WTC11 (cell line): ENCODE results near the gene RASGRF1. TPM values are rescaled to one million over a fixed set of nuclear protein-coding genes. Genes with fewer than 3 reads are reported as not detected.

Source experiments
- ATAC-seq: fragments of 200-7000 bp; cut with Tn5 transposase; 2 replicates; pipeline ENCODE4 v1.10.0; 2021; ENCODE audit warnings: mild to moderate bottlenecking, moderate library complexity
- CTCF ChIA-PET: fragments of 300-600 bp; sonication (Branson Sonifier 250); formaldehyde crosslinking; loops from one replicate; lab custom pipeline; 2021; ENCODE audit warnings: antibody characterized with exemption; lab: Charles Lee
- POLR2A ChIA-PET: fragments of 350-600 bp; sonication (Branson Sonifier 250); formaldehyde crosslinking; loops from one replicate; lab custom pipeline; 2021; ENCODE audit warnings: antibody characterized with exemption; lab: Charles Lee
- DNase-seq: peaks from one replicate; pipeline ENCODE4 v3.0.0; 2021; ENCODE audit warnings: low spot score
- H3K27ac Mint-ChIP-seq: 2 replicates; pipeline ENCODE4 v1.8.0; 2021; ENCODE audit warnings: mixed read lengths
- H3K27me3 Mint-ChIP-seq: 2 replicates; pipeline ENCODE4 v1.8.0; 2021; ENCODE audit warnings: low read depth, mild to moderate bottlenecking, moderate library complexity, mixed read lengths
- H3K36me3 Mint-ChIP-seq: 2 replicates; pipeline ENCODE4 v1.8.0; 2021; ENCODE audit warnings: mixed read lengths
- H3K4me1 Mint-ChIP-seq: 2 replicates; pipeline ENCODE4 v1.8.0; 2022; ENCODE audit warnings: mixed read lengths
- H3K4me3 Mint-ChIP-seq: 2 replicates; pipeline ENCODE4 v1.8.0; 2021; ENCODE audit warnings: mild to moderate bottlenecking, moderate library complexity, mixed read lengths
- H3K9me3 Mint-ChIP-seq: 2 replicates; pipeline ENCODE4 v1.8.0; 2021; ENCODE audit warnings: mixed read lengths
- E2F4 ChIP-seq: sonication (generic); formaldehyde crosslinking; IDR thresholded peaks from 2 replicates; pipeline ENCODE4 v1.8.1; 2022; ENCODE audit warnings: low read depth, mild to moderate bottlenecking, moderate library complexity, missing genetic modification reagents, borderline replicate concordance
- E2F5 ChIP-seq: sonication (generic); formaldehyde crosslinking; IDR thresholded peaks from 2 replicates; pipeline ENCODE4 v1.8.1; 2022; ENCODE audit warnings: mild to moderate bottlenecking, moderate library complexity, missing genetic modification reagents
- ERG ChIP-seq: fragments of 250-450 bp; sonication (Bioruptor Pico); IDR thresholded peaks from 2 replicates; pipeline ENCODE4 v1.8.0; 2021; ENCODE audit warnings: mild to moderate bottlenecking
- FOXJ3 ChIP-seq: sonication (generic); formaldehyde crosslinking; IDR thresholded peaks from 2 replicates; pipeline ENCODE4 v1.9.0; 2021; ENCODE audit warnings: missing genetic modification reagents, mild to moderate bottlenecking, borderline replicate concordance
- FOXP4 ChIP-seq: sonication (generic); formaldehyde crosslinking; IDR thresholded peaks from 2 replicates; pipeline ENCODE4 v1.8.0; 2022; ENCODE audit warnings: mild to moderate bottlenecking, missing genetic modification reagents
- HMGXB4 ChIP-seq: sonication (generic); formaldehyde crosslinking; IDR thresholded peaks from 2 replicates; pipeline ENCODE4 v1.8.1; 2023; ENCODE audit warnings: mild to moderate bottlenecking, moderate library complexity, missing genetic modification reagents
- MXD4 ChIP-seq: fragments of 250-450 bp; sonication (Bioruptor Pico); IDR thresholded peaks from 2 replicates; pipeline ENCODE4 v1.8.0; 2021; ENCODE audit warnings: mild to moderate bottlenecking, moderate library complexity, borderline replicate concordance
- NR1H2 ChIP-seq: sonication (generic); formaldehyde crosslinking; IDR thresholded peaks from 2 replicates; pipeline ENCODE4 v1.9.0; 2021; ENCODE audit warnings: mild to moderate bottlenecking, moderate library complexity, missing genetic modification reagents
- NR2C2 ChIP-seq: sonication (generic); formaldehyde crosslinking; IDR thresholded peaks from 2 replicates; pipeline ENCODE4 v1.8.0; 2022; ENCODE audit warnings: mild to moderate bottlenecking, missing genetic modification reagents
- NR3C1 ChIP-seq: sonication (generic); formaldehyde crosslinking; conservative IDR thresholded peaks from 2 replicates; pipeline ENCODE4 v1.8.1; 2023; ENCODE audit warnings: low read depth, mild to moderate bottlenecking, missing genetic modification reagents
- RELA ChIP-seq: sonication (generic); formaldehyde crosslinking; IDR thresholded peaks from 2 replicates; pipeline ENCODE4 v1.8.1; 2022; ENCODE audit warnings: missing genetic modification reagents, mild to moderate bottlenecking, borderline replicate concordance
- RORB ChIP-seq: fragments of 250-450 bp; sonication (Bioruptor Pico); IDR thresholded peaks from 2 replicates; pipeline ENCODE4 v1.9.0; 2021; ENCODE audit warnings: mild to moderate bottlenecking
- TEAD1 ChIP-seq: sonication (generic); formaldehyde crosslinking; IDR thresholded peaks from 2 replicates; pipeline ENCODE4 v1.8.0; 2022; ENCODE audit warnings: mild to moderate bottlenecking, missing genetic modification reagents
- TEAD4 ChIP-seq: sonication (generic); formaldehyde crosslinking; IDR thresholded peaks from 2 replicates; pipeline ENCODE4 v1.8.0; 2022; ENCODE audit warnings: mild to moderate bottlenecking, missing genetic modification reagents
- ZBTB21 ChIP-seq: sonication (generic); formaldehyde crosslinking; IDR thresholded peaks from 2 replicates; pipeline ENCODE4 v1.8.1; 2023; ENCODE audit warnings: mild to moderate bottlenecking, missing genetic modification reagents, borderline replicate concordance
- ZNF138 ChIP-seq: sonication (generic); formaldehyde crosslinking; conservative IDR thresholded peaks from 2 replicates; pipeline ENCODE4 v1.8.1; 2022; ENCODE audit warnings: mild to moderate bottlenecking, moderate library complexity, missing genetic modification reagents
- ZNF396 ChIP-seq: fragments of 250-450 bp; sonication (Bioruptor Pico); IDR thresholded peaks from 2 replicates; pipeline ENCODE4 v1.8.0; 2021; ENCODE audit warnings: mild to moderate bottlenecking, moderate library complexity, borderline replicate concordance
- ZSCAN18 ChIP-seq: fragments of 250-450 bp; sonication (Bioruptor Pico); IDR thresholded peaks from 2 replicates; pipeline ENCODE4 v2.1.2; 2022; ENCODE audit warnings: mild to moderate bottlenecking, moderate library complexity
- total RNA-seq: library from RNA; stranded (reverse); gene quantifications from 3 replicates; pipeline ENCODE4 v1.2.3, GENCODE V29; 2021
- TF ChIP-seq, protein P1 (sequence below): sonication (generic); formaldehyde crosslinking; IDR thresholded peaks from 2 replicates; pipeline ENCODE4 v1.8.1; 2023; ENCODE audit warnings: mild to moderate bottlenecking, missing genetic modification reagents, moderate library complexity
- TF ChIP-seq, protein P2 (sequence below): fragments of 250-450 bp; sonication (Bioruptor Pico); IDR thresholded peaks from 2 replicates; pipeline ENCODE4 v1.9.0; 2021; ENCODE audit warnings: moderate library complexity, mild to moderate bottlenecking, inconsistent platforms, borderline replicate concordance
- TF ChIP-seq, protein P3 (sequence below): sonication (generic); formaldehyde crosslinking; IDR thresholded peaks from 2 replicates; pipeline ENCODE4 v1.8.1; 2022; ENCODE audit warnings: low read depth, missing genetic modification reagents, borderline replicate concordance

Gene RASGRF1
- total RNA-seq, 1 experiment from 2014 or later = 0.85 TPM

DNA sequence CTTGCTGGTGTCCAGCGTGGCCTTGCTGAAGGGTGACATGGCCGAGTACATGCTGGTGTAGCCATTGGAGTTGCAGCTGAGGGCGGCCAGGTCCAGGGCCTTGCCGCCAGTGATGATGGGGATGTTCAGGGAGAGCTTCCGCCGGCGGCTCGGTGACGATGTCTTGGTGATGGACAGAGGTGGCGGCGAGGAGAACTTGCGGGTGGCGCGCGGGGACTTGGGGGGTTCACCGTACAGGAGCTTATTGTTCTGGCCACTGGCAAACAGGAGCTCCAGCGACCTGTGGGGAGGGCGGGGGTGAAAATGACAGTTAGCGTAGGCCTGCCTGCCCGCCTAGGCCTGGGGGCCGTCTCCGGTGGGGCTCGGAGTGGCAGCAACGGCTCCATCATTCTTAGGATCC is 86.7 kb downstream of the RASGRF1 start:
- POLR2A ChIA-PET = no interaction called here
- ATAC-seq (no peak), DNase-seq (no peak)
- Mint-ChIP-seq H3K27ac (no peak overlapping the region), H3K27me3 (no peaks in the 10 kb centered on the region), H3K4me3 (no peak overlapping the region), H3K9me3 (no peaks in the 10 kb centered on the region), H3K36me3 (no peaks in the 10 kb centered on the region)
- CTCF ChIA-PET = interaction anchor here (0.5 to 4.8 kb wide), 9 partner anchors 10 to 181 kb away, joined by 3 to 149 read pairs (median 4); no protein-coding TSS in a partner anchor
- TF ChIP-seq ZNF396 (CRISPR knock-in tag) (no peak), NR3C1 (CRISPR knock-in tag) (no peak), E2F5 (CRISPR knock-in tag) (no peak), ERG (CRISPR knock-in tag) (no peak), NR1H2 (CRISPR knock-in tag) (no peak), HMGXB4 (CRISPR knock-in tag) (no peak), NR2C2 (CRISPR knock-in tag) (no peak), TEAD4 (no peak), MXD4 (CRISPR knock-in tag) (no peak), RELA (CRISPR knock-in tag) (no peak), E2F4 (no peak), FOXJ3 (no peak)
- TF ChIP-seq, protein P1, sequence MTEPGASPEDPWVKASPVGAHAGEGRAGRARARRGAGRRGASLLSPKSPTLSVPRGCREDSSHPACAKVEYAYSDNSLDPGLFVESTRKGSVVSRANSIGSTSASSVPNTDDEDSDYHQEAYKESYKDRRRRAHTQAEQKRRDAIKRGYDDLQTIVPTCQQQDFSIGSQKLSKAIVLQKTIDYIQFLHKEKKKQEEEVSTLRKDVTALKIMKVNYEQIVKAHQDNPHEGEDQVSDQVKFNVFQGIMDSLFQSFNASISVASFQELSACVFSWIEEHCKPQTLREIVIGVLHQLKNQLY (CRISPR knock-in tag) = no peak
- TF ChIP-seq, protein P2, sequence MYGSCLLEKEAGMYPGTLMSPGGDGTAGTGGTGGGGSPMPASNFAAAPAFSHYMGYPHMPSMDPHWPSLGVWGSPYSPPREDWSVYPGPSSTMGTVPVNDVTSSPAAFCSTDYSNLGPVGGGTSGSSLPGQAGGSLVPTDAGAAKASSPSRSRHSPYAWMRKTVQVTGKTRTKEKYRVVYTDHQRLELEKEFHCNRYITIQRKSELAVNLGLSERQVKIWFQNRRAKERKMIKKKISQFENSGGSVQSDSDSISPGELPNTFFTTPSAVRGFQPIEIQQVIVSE (CRISPR knock-in tag) = no peak
- TF ChIP-seq, protein P3, sequence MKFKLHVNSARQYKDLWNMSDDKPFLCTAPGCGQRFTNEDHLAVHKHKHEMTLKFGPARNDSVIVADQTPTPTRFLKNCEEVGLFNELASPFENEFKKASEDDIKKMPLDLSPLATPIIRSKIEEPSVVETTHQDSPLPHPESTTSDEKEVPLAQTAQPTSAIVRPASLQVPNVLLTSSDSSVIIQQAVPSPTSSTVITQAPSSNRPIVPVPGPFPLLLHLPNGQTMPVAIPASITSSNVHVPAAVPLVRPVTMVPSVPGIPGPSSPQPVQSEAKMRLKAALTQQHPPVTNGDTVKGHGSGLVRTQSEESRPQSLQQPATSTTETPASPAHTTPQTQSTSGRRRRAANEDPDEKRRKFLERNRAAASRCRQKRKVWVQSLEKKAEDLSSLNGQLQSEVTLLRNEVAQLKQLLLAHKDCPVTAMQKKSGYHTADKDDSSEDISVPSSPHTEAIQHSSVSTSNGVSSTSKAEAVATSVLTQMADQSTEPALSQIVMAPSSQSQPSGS (CRISPR knock-in tag) = no peak
- TF ChIP-seq, all 79 proteins: peak for 0
- peaks cover 18% of the 10 kb centered on the region for H3K4me1 Mint-ChIP-seq

GRCh38 chr15:79003301-79003700 is 87.3 kb downstream of the RASGRF1 start:
- Mint-ChIP-seq H3K4me1 (peaks cover 18% of the 10 kb centered on the region), H3K36me3 (no peaks in the 10 kb centered on the region), H3K9me3 (no peaks in the 10 kb centered on the region), H3K27me3 (no peaks in the 10 kb centered on the region), H3K4me3 (no peak overlapping the region), H3K27ac (peak overlapping the region; percentile 4; the same call in 1 of the 2 replicates)
- ChIA-PET CTCF (interaction anchor here (0.9 to 4.8 kb wide), 3 partner anchors 22 to 96 kb away, joined by 3 to 149 read pairs (median 69); no protein-coding TSS in a partner anchor), POLR2A (no interaction called here)
- no peak for DNase-seq
- no peak for ATAC-seq
- TF ChIP-seq ZBTB21 = no peak
- no peak for TF ChIP-seq ZSCAN18 (CRISPR knock-in tag)
- TF ChIP-seq ZNF138 = no peak
- TF ChIP-seq, protein P1 (CRISPR knock-in tag) = no peak
- no peak for TF ChIP-seq ZNF396 (CRISPR knock-in tag)
- no peak for TF ChIP-seq RORB (CRISPR knock-in tag)
- TF ChIP-seq TEAD1 (CRISPR knock-in tag) = no peak
- TF ChIP-seq FOXP4 (CRISPR knock-in tag) = no peak
